ENCODE data around the gene WBP11.

DNA sequence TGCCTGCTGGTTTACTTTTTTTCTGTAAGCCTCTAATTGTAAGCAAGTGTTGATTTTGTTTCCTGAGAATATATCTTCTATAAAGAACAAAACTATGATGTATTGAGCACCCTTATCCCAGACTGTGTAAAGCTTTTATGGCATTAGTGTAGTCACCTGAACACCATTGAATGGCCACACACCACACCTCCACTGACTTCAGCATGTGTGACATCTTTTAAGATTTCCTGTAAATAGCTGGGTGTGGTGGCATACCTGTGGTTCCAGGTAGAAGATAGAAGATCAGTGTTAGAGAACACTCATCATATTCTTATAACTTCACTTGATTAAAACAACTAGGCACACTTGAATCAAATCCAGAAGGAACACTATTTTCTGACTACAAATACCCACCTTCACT is 51.3 kb downstream of the WBP11 start:
- TF ChIP-seq, protein P1, sequence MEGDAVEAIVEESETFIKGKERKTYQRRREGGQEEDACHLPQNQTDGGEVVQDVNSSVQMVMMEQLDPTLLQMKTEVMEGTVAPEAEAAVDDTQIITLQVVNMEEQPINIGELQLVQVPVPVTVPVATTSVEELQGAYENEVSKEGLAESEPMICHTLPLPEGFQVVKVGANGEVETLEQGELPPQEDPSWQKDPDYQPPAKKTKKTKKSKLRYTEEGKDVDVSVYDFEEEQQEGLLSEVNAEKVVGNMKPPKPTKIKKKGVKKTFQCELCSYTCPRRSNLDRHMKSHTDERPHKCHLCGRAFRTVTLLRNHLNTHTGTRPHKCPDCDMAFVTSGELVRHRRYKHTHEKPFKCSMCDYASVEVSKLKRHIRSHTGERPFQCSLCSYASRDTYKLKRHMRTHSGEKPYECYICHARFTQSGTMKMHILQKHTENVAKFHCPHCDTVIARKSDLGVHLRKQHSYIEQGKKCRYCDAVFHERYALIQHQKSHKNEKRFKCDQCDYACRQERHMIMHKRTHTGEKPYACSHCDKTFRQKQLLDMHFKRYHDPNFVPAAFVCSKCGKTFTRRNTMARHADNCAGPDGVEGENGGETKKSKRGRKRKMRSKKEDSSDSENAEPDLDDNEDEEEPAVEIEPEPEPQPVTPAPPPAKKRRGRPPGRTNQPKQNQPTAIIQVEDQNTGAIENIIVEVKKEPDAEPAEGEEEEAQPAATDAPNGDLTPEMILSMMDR (IDR thresholded peaks at IDR 0.05) = no peak
- TF ChIP-seq POLR2A (IDR thresholded peaks at IDR 0.05) = no peak
- no peak for TF ChIP-seq POLR2AphosphoS5 (IDR thresholded peaks at IDR 0.05)
- TF ChIP-seq EP300 (IDR thresholded peaks at IDR 0.05) = no peak

Data from gastroesophageal sphincter (tissue), 3 donors.